ENCODE results near the gene TLX2. TPM values are rescaled to one million over a fixed set of nuclear protein-coding genes. Genes with fewer than 3 reads are reported as not detected.
A peak's percentile ranks its signal among the peaks of the same experiment; 100 is the strongest.

Gene TLX2
- total RNA-seq, 1 experiment from 2014 or later = 0.68 TPM

- ChIA-PET CTCF (interaction anchor here (0.9 to 1.0 kb wide), 2 partner anchors 13 to 34 kb away, joined by 3 read pairs; partner anchors contain the start of genes CCDC142 and TTC31), POLR2A (interaction anchor here (0.8 to 1.1 kb wide), 2 partner anchors 14 to 22 kb away, joined by 3 to 5 read pairs; partner anchors contain the start of gene HTRA2)
- H3K27me3 ChIP-seq (replicated peaks; ENCODE audit: control insufficient read depth, insufficient read depth, low read length) = no peaks in the 10 kb centered on the region
- peaks cover 8% of the 10 kb centered on the region for H3K27me3 Mint-ChIP-seq (ENCODE audit: insufficient read depth, unreplicated experiment)
- BruUV-seq (replicated peaks) = no TSS peak
- peak; percentile 81 to 87 for DNase-seq
- no peak for TF ChIP-seq CTCF (IDR thresholded peaks at IDR 0.05; ENCODE audit: insufficient read depth in 1 of 2, low read depth in 1 of 2, low read length in 1 of 2, severe bottlenecking in 1 of 2, unreplicated experiment in 1 of 2)
- no peaks in the 10 kb centered on the region for H3K9me3 ChIP-seq
- H3K4me1 Mint-ChIP-seq (ENCODE audit: low read depth, unreplicated experiment) = no peaks in the 10 kb centered on the region
- no peaks in the 10 kb centered on the region for H3K4me1 ChIP-seq
- peak overlapping the region; percentile 60 for H3K4me3 ChIP-seq (ENCODE audit: low read depth, low read length)
- no peaks in the 10 kb centered on the region for H3K36me3 ChIP-seq (ENCODE audit: control insufficient read depth, insufficient read depth, low read length)
- peak overlapping the region; percentile 2 for H3K27ac Mint-ChIP-seq (ENCODE audit: unreplicated experiment)
- H3K4me3 Mint-ChIP-seq (ENCODE audit: unreplicated experiment) = peak overlapping the region; percentile 72
- H3K36me3 Mint-ChIP-seq (ENCODE audit: insufficient read depth, unreplicated experiment) = no peaks in the 10 kb centered on the region
- intact Hi-C loops (cut with micrococcal nuclease; ENCODE audit: unreplicated experiment) = loop anchor here (1.0 kb wide), 1 partner anchor 13 kb away; the partner anchor contains the start of genes AUP1 and HTRA2
- no peaks in the 10 kb centered on the region for H3K9me3 Mint-ChIP-seq (ENCODE audit: unreplicated experiment)
These were observed 1.9 kb downstream of the TLX2 start for GRCh38 chr2:74515981-74516633.

GRCh38 chr2:74516650-74517049 lies 2.4 kb downstream of the TLX2 start:
- Mint-ChIP-seq H3K27ac (ENCODE audit: unreplicated experiment) (peak overlapping the region; percentile 2), H3K4me3 (ENCODE audit: unreplicated experiment) (peak overlapping the region; percentile 72), H3K9me3 (ENCODE audit: unreplicated experiment) (no peaks in the 10 kb centered on the region), H3K4me1 (ENCODE audit: low read depth, unreplicated experiment) (no peaks in the 10 kb centered on the region), H3K27me3 (ENCODE audit: insufficient read depth, unreplicated experiment) (peaks cover 8% of the 10 kb centered on the region), H3K36me3 (ENCODE audit: insufficient read depth, unreplicated experiment) (no peaks in the 10 kb centered on the region)
- H3K36me3 ChIP-seq (ENCODE audit: control insufficient read depth, insufficient read depth, low read length) = no peaks in the 10 kb centered on the region
- TSS peak; percentile 41 for BruUV-seq (replicated peaks)
- no peaks in the 10 kb centered on the region for H3K9me3 ChIP-seq
- no peaks in the 10 kb centered on the region for H3K27me3 ChIP-seq (replicated peaks; ENCODE audit: control insufficient read depth, insufficient read depth, low read length)
- CTCF ChIA-PET = interaction anchor here (0.9 to 1.0 kb wide), 2 partner anchors 13 to 34 kb away, joined by 3 read pairs; partner anchors contain the start of genes CCDC142 and TTC31
- intact Hi-C loops (cut with micrococcal nuclease; ENCODE audit: unreplicated experiment) = loop anchor here (1.0 kb wide), 1 partner anchor 13 kb away; the partner anchor contains the start of genes AUP1 and HTRA2
- H3K4me3 ChIP-seq (ENCODE audit: low read depth, low read length) = peak overlapping the region; percentile 60
- DNase-seq = no peak
- TF ChIP-seq CTCF (IDR thresholded peaks at IDR 0.05; ENCODE audit: insufficient read depth in 1 of 2, low read depth in 1 of 2, low read length in 1 of 2, severe bottlenecking in 1 of 2, unreplicated experiment in 1 of 2) = no peak
- no peaks in the 10 kb centered on the region for H3K4me1 ChIP-seq
- POLR2A ChIA-PET = interaction anchor here (0.8 to 1.1 kb wide), 2 partner anchors 13 to 21 kb away, joined by 3 to 5 read pairs; partner anchors contain the start of gene HTRA2

- peaks cover 7% of the 10 kb centered on the region for H3K27me3 Mint-ChIP-seq (ENCODE audit: insufficient read depth, unreplicated experiment)
- no peak for DNase-seq
- H3K36me3 Mint-ChIP-seq (ENCODE audit: insufficient read depth, unreplicated experiment) = peaks cover 16% of the 10 kb centered on the region
- no peaks in the 10 kb centered on the region for H3K9me3 ChIP-seq
- H3K9me3 Mint-ChIP-seq (ENCODE audit: unreplicated experiment) = no peaks in the 10 kb centered on the region
- ChIA-PET CTCF (no interaction called here), POLR2A (interaction anchor here (0.5 kb wide), 1 partner anchor 12 kb away, joined by 3 read pairs; no protein-coding TSS in a partner anchor)
- intact Hi-C loops (cut with micrococcal nuclease; ENCODE audit: unreplicated experiment) = no loop called here
- no peak overlapping the region for H3K27ac Mint-ChIP-seq (ENCODE audit: unreplicated experiment)
- H3K4me3 ChIP-seq (ENCODE audit: low read depth, low read length) = no peak overlapping the region
- no peaks in the 10 kb centered on the region for H3K4me1 Mint-ChIP-seq (ENCODE audit: low read depth, unreplicated experiment)
- no peak overlapping the region for H3K4me3 Mint-ChIP-seq (ENCODE audit: unreplicated experiment)
- peaks cover 9% of the 10 kb centered on the region for H3K36me3 ChIP-seq (ENCODE audit: control insufficient read depth, insufficient read depth, low read length)
- no TSS peak for BruUV-seq (replicated peaks)
- H3K27me3 ChIP-seq (replicated peaks; ENCODE audit: control insufficient read depth, insufficient read depth, low read length) = no peaks in the 10 kb centered on the region
- TF ChIP-seq CTCF (IDR thresholded peaks at IDR 0.05; ENCODE audit: insufficient read depth in 1 of 2, low read depth in 1 of 2, low read length in 1 of 2, severe bottlenecking in 1 of 2, unreplicated experiment in 1 of 2) = no peak
- no peaks in the 10 kb centered on the region for H3K4me1 ChIP-seq
These were observed 8.3 kb downstream of the TLX2 start for GRCh38 chr2:74522516-74522915.

Data from Caco-2 (cell line).